GM21717 (cell line): Measurements from ENCODE around the gene GPC6.

Experiments
- ATAC-seq: cut with Tn5 transposase; IDR thresholded peaks from one replicate; pipeline ENCODE4 v1.9.1; 2021; ENCODE audit warnings: mild to moderate bottlenecking, moderate library complexity; ENCODE audit not compliant: unreplicated experiment

Gene GPC6

GRCh38 chr13:94007072-94007471, 780.5 kb downstream of the GPC6 start:
- no peak for ATAC-seq

- ATAC-seq = no peak
Measured at GRCh38 chr13:94009701-94010100, 783.1 kb downstream of the GPC6 start.

- ATAC-seq = no peak
Measured at GRCh38 chr13:94014461-94014860, 787.9 kb downstream of the GPC6 start.

- ATAC-seq = no peak
Measured at GRCh38 chr13:94020426-94020825, 793.8 kb downstream of the GPC6 start.

- no peak for ATAC-seq
Measured at GRCh38 chr13:94020833-94021232, 794.2 kb downstream of the GPC6 start.

GRCh38 chr13:94028234-94028633, 801.6 kb downstream of the GPC6 start:
- no peak for ATAC-seq

GRCh38 chr13:94028650-94029049, 802.0 kb downstream of the GPC6 start:
- no peak for ATAC-seq

GRCh38 chr13:94030415-94031119, 804.0 kb downstream of the GPC6 start:
- ATAC-seq = no peak

- no peak for ATAC-seq
Measured at GRCh38 chr13:94031609-94032008, 805.0 kb downstream of the GPC6 start.

- ATAC-seq = no peak
Measured at GRCh38 chr13:94033098-94033497, 806.5 kb downstream of the GPC6 start.

GRCh38 chr13:94033830-94034642, 807.4 kb downstream of the GPC6 start:
- no peak for ATAC-seq

- no peak for ATAC-seq
Measured at GRCh38 chr13:94050039-94050438, 823.4 kb downstream of the GPC6 start.

- ATAC-seq = no peak
Measured at GRCh38 chr13:94050686-94051085, 824.1 kb downstream of the GPC6 start.

- ATAC-seq = no peak
Measured at GRCh38 chr13:94053986-94054593, 827.5 kb downstream of the GPC6 start.

GRCh38 chr13:94056362-94056990, 829.9 kb downstream of the GPC6 start:
- ATAC-seq = no peak

GRCh38 chr13:94057618-94058186, 831.1 kb downstream of the GPC6 start:
- no peak for ATAC-seq

GRCh38 chr13:94058821-94059360, 832.3 kb downstream of the GPC6 start:
- no peak for ATAC-seq

GRCh38 chr13:94061301-94061700, 834.7 kb downstream of the GPC6 start:
- ATAC-seq = no peak

- ATAC-seq = no peak
Measured at GRCh38 chr13:94063096-94063495, 836.5 kb downstream of the GPC6 start.

- no peak for ATAC-seq
Measured at GRCh38 chr13:94063848-94064247, 837.2 kb downstream of the GPC6 start.

- ATAC-seq = no peak
Measured at GRCh38 chr13:94065741-94066140, 839.1 kb downstream of the GPC6 start.
